Chondrocyte (in vitro differentiated cells): ENCODE results near the gene ALAD. TPM values are rescaled to one million over a fixed set of nuclear protein-coding genes. Genes with fewer than 3 reads are reported as not detected.

ENCODE experiments used
- DNase-seq: peaks from one replicate; pipeline ENCODE4 v3.0.0; 2021; ENCODE audit warnings: mixed read lengths, low spot score
- H3K27ac Mint-ChIP-seq: one replicate; pipeline ENCODE4 v1.8.0; 2021; ENCODE audit warnings: mild to moderate bottlenecking, moderate library complexity, mixed read lengths; ENCODE audit not compliant: unreplicated experiment
- H3K27me3 Mint-ChIP-seq: 2 replicates; pipeline ENCODE4 v1.8.0; 2021; ENCODE audit warnings: low read depth, mixed read lengths
- H3K36me3 Mint-ChIP-seq: 2 replicates; pipeline ENCODE4 v1.8.0; 2021; ENCODE audit warnings: low read depth, mixed read lengths
- H3K4me1 Mint-ChIP-seq: 2 replicates; pipeline ENCODE4 v1.8.0; 2021; ENCODE audit warnings: low read depth, mild to moderate bottlenecking, mixed read lengths
- H3K4me3 Mint-ChIP-seq: one replicate; pipeline ENCODE4 v1.8.0; 2021; ENCODE audit warnings: mild to moderate bottlenecking, moderate library complexity, mixed read lengths; ENCODE audit not compliant: unreplicated experiment
- H3K9me3 Mint-ChIP-seq: 2 replicates; pipeline ENCODE4 v1.8.0; 2021; ENCODE audit warnings: low read depth, mixed read lengths
- CTCF ChIP-seq: fragments of 200-600 bp; sonication (generic); IDR thresholded peaks from 2 replicates; pipeline ENCODE4 v1.5.0; 2021; ENCODE audit warnings: antibody characterized with exemption, mild to moderate bottlenecking, moderate library complexity
- total RNA-seq: library from RNA; stranded (reverse); gene quantifications from 3 replicates; pipeline ENCODE4 v1.2.1, GENCODE V29; 2021

Gene ALAD
- total RNA-seq, 1 donor from 2014 or later = 21.8 TPM

DNA sequence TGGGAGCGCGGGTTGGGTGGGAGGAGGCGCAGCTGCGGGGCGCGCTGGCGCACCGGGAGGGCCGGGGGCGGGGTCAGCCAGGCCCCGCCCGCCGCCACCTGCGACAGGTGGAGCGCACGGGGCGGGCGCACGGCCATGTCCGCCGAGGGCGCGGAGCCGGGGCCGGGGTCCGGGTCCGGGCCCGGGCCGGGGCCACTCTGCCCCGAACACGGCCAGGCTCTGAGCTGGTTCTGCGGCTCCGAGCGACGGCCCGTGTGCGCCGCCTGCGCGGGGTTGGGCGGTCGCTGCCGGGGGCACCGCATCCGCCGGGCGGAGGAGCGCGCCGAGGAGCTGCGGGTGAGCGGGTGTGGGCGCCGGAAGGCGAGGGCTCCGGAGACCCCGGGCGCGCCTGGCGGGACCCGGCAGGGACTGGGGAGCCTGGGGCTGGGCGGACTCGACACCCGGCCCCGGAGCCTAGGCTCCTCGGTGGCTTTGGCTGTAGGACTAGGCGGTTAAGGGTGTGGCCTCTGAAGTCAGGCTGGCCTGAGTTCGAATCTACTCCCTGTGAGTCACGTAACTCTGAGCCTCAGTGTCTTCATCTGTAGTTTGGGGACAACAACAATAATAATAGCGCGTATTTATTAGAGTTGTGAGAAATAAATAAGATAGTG lies 51.5 kb downstream of the ALAD start, which contains the start of gene BSPRY:
BSPRY (plus strand) TSS at position 97 of the 650 bp plus-strand sequence; CDS start at position 136, 39 bp downstream.
- no peak for TF ChIP-seq CTCF
- Mint-ChIP-seq H3K4me1 (peaks cover 10% of the 10 kb centered on the region), H3K4me3 (peak within 1 kb of the TSS; percentile 61), H3K27me3 (peaks cover 45% of the 10 kb centered on the region), H3K36me3 (peaks cover 2% of the 10 kb centered on the region), H3K27ac (no peak within 1 kb of the TSS), H3K9me3 (no peaks in the 10 kb centered on the region)
- no peak for DNase-seq

GRCh38 chr9:113349066-113349444 lies 52.0 kb downstream of the ALAD start:
- peaks cover 2% of the 10 kb centered on the region for H3K36me3 Mint-ChIP-seq
- no peaks in the 10 kb centered on the region for H3K9me3 Mint-ChIP-seq
- H3K4me3 Mint-ChIP-seq = peak overlapping the region; percentile 53
- H3K27ac Mint-ChIP-seq = no peak overlapping the region
- H3K4me1 Mint-ChIP-seq = peaks cover 10% of the 10 kb centered on the region
- no peak for TF ChIP-seq CTCF
- peaks cover 41% of the 10 kb centered on the region for H3K27me3 Mint-ChIP-seq
- no peak for DNase-seq

DNA sequence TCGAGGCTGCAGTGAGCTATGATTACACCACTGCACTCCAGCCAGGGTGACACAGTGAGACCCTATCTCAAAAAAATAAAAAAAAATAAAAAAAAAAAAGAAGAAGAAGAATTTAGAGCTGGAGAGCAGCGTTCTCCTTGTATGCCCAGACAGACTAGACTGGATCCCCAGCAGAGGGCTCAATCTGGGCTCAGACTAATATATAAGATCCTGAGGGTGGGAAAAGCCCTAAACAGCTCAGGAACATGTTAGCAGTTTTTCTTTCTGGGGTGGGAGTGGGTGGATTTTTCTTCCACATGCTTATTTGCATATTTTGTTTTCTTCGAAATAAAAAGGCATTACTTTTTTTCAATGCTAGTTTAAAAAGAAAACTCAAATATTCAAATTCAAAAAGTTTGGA lies 52.6 kb downstream of the ALAD start:
- Mint-ChIP-seq H3K36me3 (peaks cover 2% of the 10 kb centered on the region), H3K4me3 (no peak overlapping the region), H3K27me3 (peaks cover 37% of the 10 kb centered on the region), H3K27ac (no peak overlapping the region), H3K9me3 (no peaks in the 10 kb centered on the region), H3K4me1 (peaks cover 17% of the 10 kb centered on the region)
- no peak for DNase-seq
- no peak for TF ChIP-seq CTCF

DNA sequence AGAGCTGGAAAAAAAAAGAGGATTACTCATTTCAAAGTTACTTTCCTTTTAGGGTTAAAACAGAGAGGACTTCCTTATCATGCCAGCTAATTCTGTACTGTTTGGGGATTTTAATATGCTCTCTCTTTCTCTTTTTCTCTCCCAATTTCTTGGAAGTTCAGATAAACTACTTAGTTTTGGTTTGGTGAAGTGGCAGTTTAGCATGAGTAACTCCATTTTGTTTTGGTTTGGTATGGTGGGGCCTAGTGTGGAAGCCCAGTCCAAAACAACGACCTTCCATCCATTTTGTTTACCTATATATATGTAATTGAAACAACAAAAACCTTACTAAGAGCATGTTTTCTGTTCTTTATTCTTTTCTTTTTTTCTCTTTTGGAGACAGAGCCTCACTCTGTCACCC lies 55.4 kb downstream of the ALAD start:
- no peak overlapping the region for H3K27ac Mint-ChIP-seq
- TF ChIP-seq CTCF = no peak
- peaks cover 15% of the 10 kb centered on the region for H3K27me3 Mint-ChIP-seq
- DNase-seq = no peak
- no peak overlapping the region for H3K4me3 Mint-ChIP-seq
- peaks cover 20% of the 10 kb centered on the region for H3K4me1 Mint-ChIP-seq
- no peaks in the 10 kb centered on the region for H3K36me3 Mint-ChIP-seq
- H3K9me3 Mint-ChIP-seq = no peaks in the 10 kb centered on the region

GRCh38 chr9:113345190-113345589 lies 55.9 kb downstream of the ALAD start:
- no peak overlapping the region for H3K4me3 Mint-ChIP-seq
- no peak for TF ChIP-seq CTCF

More at GRCh38 chr9:113345190-113345589, 55.9 kb downstream of the ALAD start:
- peak overlapping the region; percentile 32 for H3K27ac Mint-ChIP-seq
- no peak for DNase-seq
- H3K4me1 Mint-ChIP-seq = peaks cover 23% of the 10 kb centered on the region
- peaks cover 11% of the 10 kb centered on the region for H3K27me3 Mint-ChIP-seq
- no peaks in the 10 kb centered on the region for H3K36me3 Mint-ChIP-seq
- H3K9me3 Mint-ChIP-seq = no peaks in the 10 kb centered on the region
